ENCODE results near the gene MSRB3.

The MSRB3 gene

GRCh38 chr12:65501093-65501621, 222.7 kb downstream of the MSRB3 start:
- no peak for DNase-seq

GRCh38 chr12:65501935-65502334, 223.5 kb downstream of the MSRB3 start:
- DNase-seq, result no peak

DNA sequence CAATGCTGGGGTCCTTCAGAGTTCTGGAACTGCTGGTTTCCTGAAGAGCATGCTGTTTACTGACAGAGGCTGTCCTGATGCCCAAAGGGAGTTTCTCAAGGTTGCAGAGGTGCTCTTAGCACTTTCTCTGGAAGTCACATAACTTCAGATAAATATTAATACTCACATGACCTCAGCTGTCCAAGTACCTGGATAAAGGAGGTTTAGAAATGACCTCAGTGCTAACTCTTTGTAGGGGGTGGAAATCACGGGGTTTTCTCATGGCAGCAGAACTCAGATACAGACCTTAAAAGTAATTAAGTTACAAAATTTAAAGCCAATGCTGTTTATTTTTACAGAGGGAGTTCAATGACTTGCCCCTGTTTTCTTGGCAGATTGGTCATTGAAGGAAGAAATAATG, 225.9 kb downstream of the MSRB3 start:
- DNase-seq, result no peak

DNA sequence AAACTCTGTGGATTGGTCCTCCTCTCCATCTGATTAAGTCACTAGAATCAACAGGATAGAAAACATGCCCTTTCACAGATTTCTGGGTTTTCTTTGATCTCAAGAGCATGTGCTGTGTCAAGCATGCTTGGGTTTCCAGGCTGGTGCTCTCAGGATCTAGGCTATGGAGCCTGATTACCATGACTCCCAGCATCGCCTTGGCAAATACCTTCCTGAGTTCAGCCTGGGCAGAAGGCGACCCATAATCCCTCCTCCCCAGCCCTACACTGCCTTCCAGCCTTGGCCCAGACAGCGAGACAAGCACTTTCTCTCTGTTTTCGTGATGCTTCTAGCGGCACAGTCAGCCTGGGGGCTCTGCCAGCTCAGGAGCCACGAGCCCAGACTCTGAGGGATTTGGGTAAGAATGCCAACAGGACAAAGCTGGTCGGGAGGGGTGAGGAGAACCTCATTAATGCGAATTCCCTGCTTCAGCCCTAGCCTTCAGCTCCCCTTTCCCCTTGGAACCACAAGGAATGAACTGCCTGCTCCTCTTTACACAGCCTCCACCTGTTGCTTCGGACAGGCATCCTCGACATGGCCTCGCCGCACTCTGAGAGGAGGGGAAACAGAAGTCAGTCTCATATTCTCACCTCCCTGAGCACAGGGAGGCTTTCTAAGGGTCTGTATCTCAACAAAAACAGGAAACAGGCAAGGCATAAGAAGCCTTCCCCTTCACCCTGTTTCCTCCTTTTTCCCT, 227.1 kb downstream of the MSRB3 start:
- DNase-seq, result no peak

- DNase-seq, result no peak
Measured at GRCh38 chr12:65508276-65509035, 230.0 kb downstream of the MSRB3 start.

DNA sequence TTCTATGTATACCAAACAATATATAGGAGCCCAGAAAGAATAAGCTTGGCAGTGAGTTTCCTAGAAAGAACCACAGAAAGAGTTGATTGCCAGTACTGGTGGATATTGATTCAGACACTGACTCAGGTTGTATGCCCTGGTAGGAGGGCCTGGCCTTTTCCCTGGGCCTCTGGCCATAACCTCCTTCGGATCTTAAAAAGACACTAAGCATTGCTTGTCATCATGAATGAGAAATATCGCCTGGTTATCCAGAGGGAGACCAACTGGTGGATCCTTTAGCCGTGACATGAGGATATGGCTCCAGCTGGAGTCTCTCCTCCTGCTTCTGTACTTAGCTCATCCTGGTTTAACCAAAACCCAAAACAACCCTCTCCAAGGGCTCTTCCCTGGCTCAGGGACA, 231.5 kb downstream of the MSRB3 start:
- no peak for DNase-seq

DNA sequence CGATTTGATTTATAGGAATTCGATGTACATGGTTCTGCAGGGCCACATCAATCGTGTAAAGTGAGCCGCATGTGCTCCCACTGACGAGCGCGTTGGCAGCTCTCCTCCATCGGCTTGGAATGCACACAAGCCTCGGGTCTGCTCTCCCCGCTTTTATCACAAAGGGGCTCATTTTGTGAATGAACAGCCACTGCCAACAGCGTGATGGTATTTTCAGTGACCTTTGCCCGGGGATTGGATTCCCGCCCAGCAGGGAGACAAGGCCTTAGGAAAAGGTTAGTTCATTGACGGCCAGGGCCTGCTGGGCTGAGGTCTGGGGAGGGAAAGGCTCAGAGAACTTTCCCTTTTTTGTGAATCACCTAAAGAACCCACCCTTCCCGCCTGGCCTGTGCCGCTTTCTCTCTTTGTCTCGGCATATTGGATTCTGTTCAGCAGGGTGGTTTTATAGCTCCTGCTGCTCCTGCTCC, 232.1 kb downstream of the MSRB3 start:
- no peak for DNase-seq

- no peak for DNase-seq
Measured at GRCh38 chr12:65511134-65511834, 232.8 kb downstream of the MSRB3 start.

DNA sequence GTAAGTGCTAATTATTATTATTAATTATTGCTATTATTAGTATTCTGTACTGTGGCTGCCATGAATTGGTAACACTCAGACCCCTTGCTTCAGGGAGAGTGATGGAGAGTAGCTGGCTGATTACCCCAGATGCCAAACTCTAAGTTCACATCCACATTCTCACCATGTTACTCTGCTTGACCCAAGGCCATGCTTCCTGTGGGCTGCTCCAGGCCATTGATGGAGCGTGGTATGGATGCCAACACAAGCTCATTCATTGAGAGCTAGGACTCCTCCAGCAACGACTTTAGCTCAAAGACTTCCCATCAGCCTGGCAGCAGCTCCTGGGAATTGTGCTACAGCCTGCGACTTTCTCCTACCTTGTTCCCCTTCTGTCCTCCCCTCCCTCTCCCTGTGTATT, 233.4 kb downstream of the MSRB3 start:
- DNase-seq, result no peak
